Liver (tissue), 9 donors: Measurements from ENCODE around the gene ZNF835. TPM values are rescaled to one million over a fixed set of nuclear protein-coding genes. Genes with fewer than 3 reads are reported as not detected.
A peak's percentile ranks its signal among the peaks of the same experiment; 100 is the strongest.

Experiments
- DNase-seq: peaks from one replicate; pipeline ENCODE4 v3.0.0-alpha.2; 2017; ENCODE audit warnings: low spot score
- H3K27ac ChIP-seq, 2 donors: one replicate each; pipeline ENCODE4 v1.7.0; 2013; ENCODE audit warnings: inconsistent platforms in 2 of 2, low read length in 2 of 2, control low read depth in 1 of 2, low read depth in 1 of 2, mild to moderate bottlenecking in 1 of 2
- H3K27me3 ChIP-seq, 4 donors: one replicate each; pipeline versions ENCODE4 v1.6.1 to v1.7.0; 2013; ENCODE audit warnings: low read length in 3 of 4, inconsistent platforms in 1 of 4, mild to moderate bottlenecking in 1 of 4, moderate library complexity in 1 of 4; ENCODE audit not compliant: control insufficient read depth in 4 of 4, insufficient read depth in 4 of 4
- H3K36me3 ChIP-seq, 4 donors: one replicate each; pipeline versions ENCODE4 v1.6.1 to v1.7.0; 2013; ENCODE audit warnings: low read length in 3 of 4, mild to moderate bottlenecking in 3 of 4, low read depth in 1 of 4, moderate library complexity in 1 of 4; ENCODE audit not compliant: control insufficient read depth in 4 of 4, insufficient read depth in 3 of 4
- H3K4me1 ChIP-seq, 4 donors: one replicate each; pipeline versions ENCODE4 v1.6.1 to v1.7.0; 2013; ENCODE audit warnings: low read length in 3 of 4, mild to moderate bottlenecking in 3 of 4, moderate library complexity in 1 of 4; ENCODE audit not compliant: control insufficient read depth in 4 of 4, insufficient read depth in 4 of 4
- H3K4me3 ChIP-seq, 3 donors: one replicate each; pipeline versions ENCODE4 v1.6.1 to v1.7.0; 2013; ENCODE audit warnings: low read length in 3 of 3, control low read depth in 1 of 3, low read depth in 1 of 3, mild to moderate bottlenecking in 1 of 3
- H3K9ac ChIP-seq, 2 donors: one replicate each; pipeline ENCODE4 v1.7.0; 2013; ENCODE audit warnings: low read length in 2 of 2, mild to moderate bottlenecking in 2 of 2, moderate library complexity in 2 of 2, control low read depth in 1 of 2, low read depth in 1 of 2
- H3K9me3 ChIP-seq, 4 donors: one replicate each; pipeline versions ENCODE4 v1.6.1 to v1.7.0; 2013; ENCODE audit warnings: low read length in 3 of 4; ENCODE audit not compliant: control insufficient read depth in 4 of 4
- EGR1 ChIP-seq, 2 donors: IDR thresholded peaks; 2 replicates each; pipeline ENCODE4 v1.6.1; 2016 to 2018; ENCODE audit warnings: antibody characterized with exemption in 2 of 2, low read depth in 2 of 2
- FOXA1 ChIP-seq: IDR thresholded peaks from 2 replicates; pipeline ENCODE4 v1.6.1; 2016; ENCODE audit warnings: antibody characterized with exemption
- FOXA2 ChIP-seq: IDR thresholded peaks from 2 replicates; pipeline ENCODE4 v1.6.1; 2016; ENCODE audit warnings: antibody characterized with exemption
- GABPA ChIP-seq, 2 donors: IDR thresholded peaks in 1 of 2; conservative IDR thresholded peaks in 1 of 2; 2 replicates each; pipeline ENCODE4 v1.6.1; 2016; ENCODE audit warnings: antibody characterized with exemption in 2 of 2, mild to moderate bottlenecking in 1 of 2, moderate library complexity in 1 of 2
- HNF4A ChIP-seq, 2 donors: conservative IDR thresholded peaks; 2 replicates each; pipeline ENCODE4 v1.6.1; 2016; ENCODE audit warnings: antibody characterized with exemption in 2 of 2, mild to moderate bottlenecking in 2 of 2
- HNF4G ChIP-seq: IDR thresholded peaks from 2 replicates; pipeline ENCODE4 v1.6.1; 2016; ENCODE audit warnings: antibody characterized with exemption
- JUND ChIP-seq, 2 donors: IDR thresholded peaks; 2 replicates each; pipeline ENCODE4 v1.6.1; 2016; ENCODE audit warnings: antibody characterized with exemption in 2 of 2
- RAD21 ChIP-seq, 2 donors: IDR thresholded peaks; 2 replicates each; pipeline ENCODE4 v1.6.1; 2016; ENCODE audit warnings: antibody characterized with exemption in 2 of 2, mild to moderate bottlenecking in 2 of 2
- RXRA ChIP-seq, 2 donors: IDR thresholded peaks; 2 replicates each; pipeline ENCODE4 v1.6.1; 2017 to 2018; ENCODE audit warnings: antibody characterized with exemption in 2 of 2, mild to moderate bottlenecking in 1 of 2
- SP1 ChIP-seq: IDR thresholded peaks from 2 replicates; pipeline ENCODE4 v1.6.1; 2018; ENCODE audit warnings: antibody characterized with exemption, mild to moderate bottlenecking
- TAF1 ChIP-seq: conservative IDR thresholded peaks from 2 replicates; pipeline ENCODE4 v1.6.1; 2016; ENCODE audit warnings: antibody characterized with exemption, mild to moderate bottlenecking
- YY1 ChIP-seq: IDR thresholded peaks from 2 replicates; pipeline ENCODE4 v1.6.1; 2016; ENCODE audit warnings: antibody characterized with exemption, mild to moderate bottlenecking
- WGBS: extraction: QIAGEN DNeasy Blood & Tissue Kit; methylation state at CpG from one replicate; pipeline ENCODE4 v1.1.7; 2013; 5-methylcytosine and 5-hydroxymethylcytosine counted together
- polyA plus RNA-seq, 2 donors: library from polyadenylated mRNA; stranded (reverse) in 1 of 2; unstranded in 1 of 2; fragments of 200-250 nt in 1 of 2; fragments of >200 nt in 1 of 2; fragmentation: Nextera tagmentation in 1 of 2; extraction: Ambion mirVana in 1 of 2; gene quantifications; one replicate each; pipeline versions ENCODE4 v1.2.1 to v1.2.3, GENCODE V29; 2013 to 2015
- total RNA-seq, 2 donors: library from RNA; depleted of rRNA; stranded (reverse); fragments of >200 nt; gene quantifications; one replicate each; pipeline ENCODE4 v1.2.3, GENCODE V29; 2014
- TF ChIP-seq, protein P1 (sequence below): IDR thresholded peaks from 2 replicates; pipeline ENCODE4 v1.6.1; 2016; ENCODE audit warnings: antibody characterized with exemption
- TF ChIP-seq, protein P2 (sequence below): IDR thresholded peaks from 2 replicates; pipeline ENCODE4 v1.6.1; 2016; ENCODE audit warnings: antibody characterized with exemption
- TF ChIP-seq, protein P3 (sequence below): IDR thresholded peaks from 2 replicates; pipeline ENCODE4 v1.6.1; 2016; ENCODE audit warnings: antibody characterized with exemption, mild to moderate bottlenecking
- TF ChIP-seq, protein P4 (sequence below): IDR thresholded peaks from 2 replicates; pipeline ENCODE4 v1.6.1; 2016; ENCODE audit warnings: antibody characterized with exemption
- donor health status: healthy.
- donor health status: healthy.
- donor health status: healthy.
- donor health status: healthy.
- donor health status: healthy.

ZNF835 gene
- total and polyA plus RNA-seq, 4 donors = 0.19 to 2.3 (median 0.76) TPM

DNA sequence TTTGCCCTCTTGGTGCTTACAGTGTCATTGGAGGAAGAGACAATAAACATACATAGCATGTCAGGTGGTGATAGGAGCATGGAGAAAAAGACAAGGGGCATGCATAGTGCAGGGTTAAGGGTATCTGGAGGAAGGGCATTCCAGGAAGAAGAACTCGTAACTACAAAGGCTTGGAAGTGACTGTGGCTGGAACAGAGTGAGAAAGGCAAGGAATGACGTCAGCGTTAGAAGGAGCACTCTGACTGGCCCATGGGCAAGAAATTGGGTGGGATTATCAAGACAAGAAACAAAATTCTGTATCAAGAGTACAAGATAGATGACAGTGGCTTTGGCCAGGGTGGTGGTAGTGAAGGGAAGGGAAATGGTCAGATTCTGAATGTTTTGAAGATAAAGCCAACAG, 17.4 kb downstream of the ZNF835 start:
- no peak for DNase-seq
- Histone ChIP-seq H3K4me1 (no peaks in the 10 kb centered on the region), H3K9ac (no peak overlapping the region), H3K27ac (no peak overlapping the region), H3K9me3 (peaks cover 1 to 36% (median 15%) of the 10 kb centered on the region in 4 donors), H3K4me3 (peak overlapping the region in 1 of 3 donors; percentile 13), H3K36me3 (no peaks in the 10 kb centered on the region), H3K27me3 (no peaks in the 10 kb centered on the region)
- TF ChIP-seq RAD21 (IDR thresholded peaks at IDR 0.05) (no peak), SP1 (no peak), FOXA2 (no peak), YY1 (no peak), EGR1 (IDR thresholded peaks at IDR 0.05; ENCODE audit: low read depth in 2 of 2) (no peak), JUND (IDR thresholded peaks at IDR 0.05) (no peak), HNF4G (no peak), RXRA (IDR thresholded peaks at IDR 0.05) (no peak)
- TF ChIP-seq, protein P1, sequence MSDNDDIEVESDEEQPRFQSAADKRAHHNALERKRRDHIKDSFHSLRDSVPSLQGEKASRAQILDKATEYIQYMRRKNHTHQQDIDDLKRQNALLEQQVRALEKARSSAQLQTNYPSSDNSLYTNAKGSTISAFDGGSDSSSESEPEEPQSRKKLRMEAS = no peak
- TF ChIP-seq, protein P2, sequence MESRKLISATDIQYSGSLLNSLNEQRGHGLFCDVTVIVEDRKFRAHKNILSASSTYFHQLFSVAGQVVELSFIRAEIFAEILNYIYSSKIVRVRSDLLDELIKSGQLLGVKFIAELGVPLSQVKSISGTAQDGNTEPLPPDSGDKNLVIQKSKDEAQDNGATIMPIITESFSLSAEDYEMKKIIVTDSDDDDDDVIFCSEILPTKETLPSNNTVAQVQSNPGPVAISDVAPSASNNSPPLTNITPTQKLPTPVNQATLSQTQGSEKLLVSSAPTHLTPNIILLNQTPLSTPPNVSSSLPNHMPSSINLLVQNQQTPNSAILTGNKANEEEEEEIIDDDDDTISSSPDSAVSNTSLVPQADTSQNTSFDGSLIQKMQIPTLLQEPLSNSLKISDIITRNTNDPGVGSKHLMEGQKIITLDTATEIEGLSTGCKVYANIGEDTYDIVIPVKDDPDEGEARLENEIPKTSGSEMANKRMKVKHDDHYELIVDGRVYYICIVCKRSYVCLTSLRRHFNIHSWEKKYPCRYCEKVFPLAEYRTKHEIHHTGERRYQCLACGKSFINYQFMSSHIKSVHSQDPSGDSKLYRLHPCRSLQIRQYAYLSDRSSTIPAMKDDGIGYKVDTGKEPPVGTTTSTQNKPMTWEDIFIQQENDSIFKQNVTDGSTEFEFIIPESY = no peak
- WGBS = 65% methylated on average over 3 of the region's 3 CpGs

DNA sequence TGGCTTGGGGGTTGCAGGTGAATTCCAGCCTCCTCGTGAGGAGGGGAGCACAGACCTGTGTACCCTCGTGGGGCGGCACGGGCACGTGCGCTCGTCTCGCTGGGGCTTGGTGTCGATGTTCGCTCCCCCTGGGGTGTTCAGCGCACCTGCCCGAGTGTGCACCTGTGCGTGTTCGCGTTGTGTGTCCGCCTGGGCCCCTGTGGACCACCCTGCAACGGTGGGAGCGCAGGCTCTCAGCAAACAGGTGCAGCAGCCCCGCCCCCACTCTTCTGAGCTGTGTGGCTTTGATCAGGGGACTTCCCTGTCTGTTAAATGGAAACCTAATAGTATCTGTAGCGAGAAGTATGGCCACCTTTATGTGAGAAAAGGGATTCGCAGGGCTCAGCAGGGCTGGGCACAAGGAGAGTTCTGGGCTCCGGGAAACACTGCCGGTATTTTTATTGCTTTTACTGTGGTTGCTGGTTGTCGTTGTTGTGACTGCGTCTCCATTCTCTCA, 28.0 kb downstream of the ZNF835 start:
- Histone ChIP-seq H3K9me3 (peaks cover 17 to 42% (median 32%) of the 10 kb centered on the region in 4 donors), H3K4me1 (no peaks in the 10 kb centered on the region), H3K27ac (no peak overlapping the region), H3K4me3 (no peak overlapping the region), H3K36me3 (no peaks in the 10 kb centered on the region), H3K9ac (no peak overlapping the region), H3K27me3 (peaks cover 0 to 9% (median under 1%) of the 10 kb centered on the region in 4 donors)
- 23% methylated on average over 25 of the region's 25 CpGs for WGBS
- no peak for TF ChIP-seq RXRA (IDR thresholded peaks at IDR 0.05)
- TF ChIP-seq, protein P2 = no peak
- TF ChIP-seq FOXA1 = no peak
- TF ChIP-seq RAD21 (IDR thresholded peaks at IDR 0.05) = no peak
- no peak for DNase-seq

DNA sequence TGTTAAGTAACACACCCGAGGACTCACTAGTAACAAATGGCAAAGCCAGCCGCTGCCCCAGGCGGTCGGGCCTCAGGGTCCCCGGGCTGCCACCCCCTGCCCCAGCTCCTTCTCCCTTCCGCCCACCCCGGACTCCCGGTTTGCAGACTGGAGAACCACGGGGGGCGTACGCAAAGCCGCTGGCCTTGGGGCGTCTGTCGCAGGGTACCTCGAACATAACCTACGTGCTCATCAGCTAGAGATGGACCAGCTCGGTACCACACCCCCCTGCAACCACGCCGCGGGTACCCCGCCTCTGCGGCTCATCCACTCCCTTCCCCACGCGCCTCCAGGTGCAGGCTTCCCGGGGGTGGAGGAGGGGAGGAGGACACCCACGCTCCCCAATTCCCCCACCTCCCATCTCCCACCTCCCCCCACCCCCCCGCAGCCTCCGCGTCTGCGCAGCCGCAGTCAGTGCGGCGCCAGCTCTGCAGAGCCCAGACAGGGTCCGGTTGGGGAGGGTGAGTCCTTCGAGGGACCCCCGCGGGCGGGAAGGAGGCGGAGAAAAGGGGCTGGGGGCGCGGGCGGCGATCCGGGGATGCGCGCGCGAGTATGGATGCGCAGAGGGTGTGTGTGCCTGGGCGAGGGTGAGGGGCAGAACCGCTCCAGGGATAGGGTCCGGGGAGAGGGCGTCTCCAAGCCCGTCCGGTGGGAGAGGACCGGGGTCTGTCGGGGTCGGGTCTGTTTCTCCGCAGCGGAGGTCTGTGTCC, 28.7 kb downstream of the ZNF835 start, which contains the start of gene SMIM17:
Gene SMIM17 (plus strand): TSS at position 449 of the 749 bp plus-strand sequence. CDS start 2,509 bp downstream, outside the sequence.
- WGBS = 14% methylated on average over 60 of the region's 60 CpGs
- H3K27ac ChIP-seq = no peak within 1 kb of the TSS
- no peaks in the 10 kb centered on the region for H3K36me3 ChIP-seq
- no peak within 1 kb of the TSS for H3K4me3 ChIP-seq
- DNase-seq = no peak
- peaks cover 0 to 9% (median under 1%) of the 10 kb centered on the region in 4 donors for H3K27me3 ChIP-seq
- H3K9me3 ChIP-seq = peaks cover 23 to 42% (median 29%) of the 10 kb centered on the region in 4 donors
- H3K4me1 ChIP-seq = no peaks in the 10 kb centered on the region
- H3K9ac ChIP-seq = no peak within 1 kb of the TSS
- no peak for TF ChIP-seq HNF4G
- TF ChIP-seq, protein P1 = no peak
- no peak for TF ChIP-seq SP1
- TF ChIP-seq YY1 = no peak
- TF ChIP-seq, protein P3, sequence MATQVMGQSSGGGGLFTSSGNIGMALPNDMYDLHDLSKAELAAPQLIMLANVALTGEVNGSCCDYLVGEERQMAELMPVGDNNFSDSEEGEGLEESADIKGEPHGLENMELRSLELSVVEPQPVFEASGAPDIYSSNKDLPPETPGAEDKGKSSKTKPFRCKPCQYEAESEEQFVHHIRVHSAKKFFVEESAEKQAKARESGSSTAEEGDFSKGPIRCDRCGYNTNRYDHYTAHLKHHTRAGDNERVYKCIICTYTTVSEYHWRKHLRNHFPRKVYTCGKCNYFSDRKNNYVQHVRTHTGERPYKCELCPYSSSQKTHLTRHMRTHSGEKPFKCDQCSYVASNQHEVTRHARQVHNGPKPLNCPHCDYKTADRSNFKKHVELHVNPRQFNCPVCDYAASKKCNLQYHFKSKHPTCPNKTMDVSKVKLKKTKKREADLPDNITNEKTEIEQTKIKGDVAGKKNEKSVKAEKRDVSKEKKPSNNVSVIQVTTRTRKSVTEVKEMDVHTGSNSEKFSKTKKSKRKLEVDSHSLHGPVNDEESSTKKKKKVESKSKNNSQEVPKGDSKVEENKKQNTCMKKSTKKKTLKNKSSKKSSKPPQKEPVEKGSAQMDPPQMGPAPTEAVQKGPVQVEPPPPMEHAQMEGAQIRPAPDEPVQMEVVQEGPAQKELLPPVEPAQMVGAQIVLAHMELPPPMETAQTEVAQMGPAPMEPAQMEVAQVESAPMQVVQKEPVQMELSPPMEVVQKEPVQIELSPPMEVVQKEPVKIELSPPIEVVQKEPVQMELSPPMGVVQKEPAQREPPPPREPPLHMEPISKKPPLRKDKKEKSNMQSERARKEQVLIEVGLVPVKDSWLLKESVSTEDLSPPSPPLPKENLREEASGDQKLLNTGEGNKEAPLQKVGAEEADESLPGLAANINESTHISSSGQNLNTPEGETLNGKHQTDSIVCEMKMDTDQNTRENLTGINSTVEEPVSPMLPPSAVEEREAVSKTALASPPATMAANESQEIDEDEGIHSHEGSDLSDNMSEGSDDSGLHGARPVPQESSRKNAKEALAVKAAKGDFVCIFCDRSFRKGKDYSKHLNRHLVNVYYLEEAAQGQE = no peak
- TF ChIP-seq EGR1 (IDR thresholded peaks at IDR 0.05; ENCODE audit: low read depth in 2 of 2) = no peak
- TF ChIP-seq TAF1 = no peak
- no peak for TF ChIP-seq RXRA (IDR thresholded peaks at IDR 0.05)
- TF ChIP-seq HNF4A (conservative IDR thresholded peaks at IDR 0.05) = no peak
- TF ChIP-seq, protein P4, sequence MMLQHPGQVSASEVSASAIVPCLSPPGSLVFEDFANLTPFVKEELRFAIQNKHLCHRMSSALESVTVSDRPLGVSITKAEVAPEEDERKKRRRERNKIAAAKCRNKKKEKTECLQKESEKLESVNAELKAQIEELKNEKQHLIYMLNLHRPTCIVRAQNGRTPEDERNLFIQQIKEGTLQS = no peak
- TF ChIP-seq FOXA1 = no peak
- no peak for TF ChIP-seq GABPA (IDR thresholded peaks at IDR 0.05 in 1 of 2, conservative IDR thresholded peaks at IDR 0.05 in 1 of 2)
- no peak for TF ChIP-seq RAD21 (IDR thresholded peaks at IDR 0.05)
